Measurements from ENCODE around the gene PDPN.
A peak's percentile ranks its signal among the peaks of the same experiment; 100 is the strongest.

PDPN gene

GRCh38 chr1:13583595-13583965 lies at the start of gene PDPN (continued):
- no peak for TF ChIP-seq ATF2 (tag by site-specific recombination; IDR thresholded peaks at IDR 0.05; ENCODE audit: low read depth)
- no peak for TF ChIP-seq ZFP37 (tag by site-specific recombination; IDR thresholded peaks at IDR 0.05)
- peak; percentile 68; the same call in 1 of the 2 replicates for TF ChIP-seq ZBTB7A (tag by site-specific recombination; IDR thresholded peaks at IDR 0.05; ENCODE audit: low read depth)
- TF ChIP-seq ZNF133 (tag by site-specific recombination; IDR thresholded peaks at IDR 0.05), result no peak
- no peak for TF ChIP-seq ZBTB20 (tag by site-specific recombination; IDR thresholded peaks at IDR 0.05)
- TF ChIP-seq TRIM28 (IDR thresholded peaks at IDR 0.05; ENCODE audit: borderline replicate concordance, low read length), result peak; percentile 55; the same call in 1 of the 2 replicates
- no peak for TF ChIP-seq KLF9 (tag by site-specific recombination; IDR thresholded peaks at IDR 0.05; ENCODE audit: low read depth)
- no peak for TF ChIP-seq ZNF558 (tag by site-specific recombination; IDR thresholded peaks at IDR 0.05)
- TF ChIP-seq ZNF561 (tag by site-specific recombination; IDR thresholded peaks at IDR 0.05; ENCODE audit: borderline replicate concordance), result peak; percentile 56; the same call in 1 of the 2 replicates
- no peak for TF ChIP-seq ZNF121 (tag by site-specific recombination; IDR thresholded peaks at IDR 0.05)
- no peak for TF ChIP-seq ZNF239 (tag by site-specific recombination; IDR thresholded peaks at IDR 0.05)
- TF ChIP-seq ZNF518A (tag by site-specific recombination; conservative IDR thresholded peaks at IDR 0.05; ENCODE audit: low read depth), result no peak
- TF ChIP-seq ZNF174 (tag by site-specific recombination; IDR thresholded peaks at IDR 0.05), result no peak
- TF ChIP-seq ZNF830 (tag by site-specific recombination; IDR thresholded peaks at IDR 0.05; ENCODE audit: low read depth), result no peak
- TF ChIP-seq KLF16 (tag by site-specific recombination; IDR thresholded peaks at IDR 0.05), result no peak
- no peak for TF ChIP-seq ZNF660 (tag by site-specific recombination; IDR thresholded peaks at IDR 0.05)
- TF ChIP-seq ZNF350 (tag by site-specific recombination; IDR thresholded peaks at IDR 0.05), result no peak
- TF ChIP-seq ZNF24 (tag by site-specific recombination; IDR thresholded peaks at IDR 0.05), result no peak
- TF ChIP-seq SP3 (tag by site-specific recombination; IDR thresholded peaks at IDR 0.05), result 0 out of 2 replicates have a peak, but pooled peaks have one; percentile 9
- TF ChIP-seq ZNF274 (IDR thresholded peaks at IDR 0.05; ENCODE audit: low read length), result no peak
- no peak for TF ChIP-seq ZNF274 (tag by site-specific recombination; IDR thresholded peaks at IDR 0.05; ENCODE audit: borderline replicate concordance)
- TF ChIP-seq ZEB2 (tag by site-specific recombination; IDR thresholded peaks at IDR 0.05), result 0 out of 2 replicates have a peak, but pooled peaks have one; percentile 31
- TF ChIP-seq MEIS1 (CRISPR knock-in tag; IDR thresholded peaks at IDR 0.05; ENCODE audit: borderline replicate concordance), result no peak
- TF ChIP-seq GLI4 (tag by site-specific recombination; IDR thresholded peaks at IDR 0.05), result no peak
- no peak for TF ChIP-seq ZNF23 (tag by site-specific recombination; IDR thresholded peaks at IDR 0.05; ENCODE audit: borderline replicate concordance)
- no peak for TF ChIP-seq GLI2 (tag by site-specific recombination; IDR thresholded peaks at IDR 0.05; ENCODE audit: borderline replicate concordance, low read depth)
- TF ChIP-seq ZNF513 (tag by site-specific recombination; IDR thresholded peaks at IDR 0.05), result no peak
- TF ChIP-seq ZNF610 (tag by site-specific recombination; IDR thresholded peaks at IDR 0.05; ENCODE audit: borderline replicate concordance), result no peak
- no peak for TF ChIP-seq ZBTB17 (tag by site-specific recombination; IDR thresholded peaks at IDR 0.05)
- TF ChIP-seq GFI1B (tag by site-specific recombination; IDR thresholded peaks at IDR 0.05), result no peak
- TF ChIP-seq ZNF366 (tag by site-specific recombination; conservative IDR thresholded peaks at IDR 0.05), result no peak
- TF ChIP-seq ZNF510 (tag by site-specific recombination; IDR thresholded peaks at IDR 0.05; ENCODE audit: insufficient replicate concordance), result no peak
- TF ChIP-seq ZSCAN16 (tag by site-specific recombination; IDR thresholded peaks at IDR 0.05), result no peak
- no peak for TF ChIP-seq ZNF114 (tag by site-specific recombination; IDR thresholded peaks at IDR 0.05)

Data from HEK293 (cell line).